GM04503 (cell line): ENCODE data around the gene CTRB1.

Experiments used
- DNase-seq: peaks from one replicate; pipeline ENCODE4 v3.0.0-alpha.2; 2012; ENCODE audit warnings: low read depth

Gene CTRB1

GRCh38 chr16:75218256-75219076 lies at the start of gene CTRB1:
Gene CTRB1 (plus strand): TSS chr16:75218988. CDS start chr16:75219008, 20 bp downstream.
- DNase-seq = no peak

- DNase-seq = no peak
Observed at GRCh38 chr16:75169899-75170405, 48.8 kb upstream of the CTRB1 start.

GRCh38 chr16:75172578-75172977 lies 46.2 kb upstream of the CTRB1 start:
- no peak for DNase-seq

- DNase-seq = no peak
Observed at GRCh38 chr16:75175074-75175473, 43.7 kb upstream of the CTRB1 start.

GRCh38 chr16:75176926-75177325 lies 41.9 kb upstream of the CTRB1 start:
- no peak for DNase-seq

- no peak for DNase-seq
Observed at GRCh38 chr16:75179208-75179607, 39.6 kb upstream of the CTRB1 start.

- DNase-seq = no peak
Observed at GRCh38 chr16:75181630-75182029, 37.2 kb upstream of the CTRB1 start.

GRCh38 chr16:75188832-75189477 lies 29.8 kb upstream of the CTRB1 start:
- no peak for DNase-seq

- DNase-seq = no peak
Observed at GRCh38 chr16:75189638-75190245, 29.0 kb upstream of the CTRB1 start.

GRCh38 chr16:75192606-75193264 lies 26.1 kb upstream of the CTRB1 start:
- no peak for DNase-seq

- no peak for DNase-seq
Observed at GRCh38 chr16:75193265-75193650, 25.5 kb upstream of the CTRB1 start.

GRCh38 chr16:75193730-75194444 lies 24.9 kb upstream of the CTRB1 start:
- DNase-seq = no peak

GRCh38 chr16:75195811-75196790 lies 22.7 kb upstream of the CTRB1 start:
- no peak for DNase-seq

- no peak for DNase-seq
Observed at GRCh38 chr16:75196836-75197235, 22.0 kb upstream of the CTRB1 start.

GRCh38 chr16:75197522-75198134 lies 21.2 kb upstream of the CTRB1 start:
- DNase-seq = no peak

GRCh38 chr16:75198135-75198600 lies 20.6 kb upstream of the CTRB1 start:
- peak; percentile 13 for DNase-seq

- DNase-seq = no peak
Observed at GRCh38 chr16:75202069-75202590, 16.7 kb upstream of the CTRB1 start.

- DNase-seq = no peak
Observed at GRCh38 chr16:75203096-75203495, 15.7 kb upstream of the CTRB1 start.

- DNase-seq = no peak
Observed at GRCh38 chr16:75203667-75204409, 14.9 kb upstream of the CTRB1 start.
